ENCODE results near the gene HAUS7.

The HAUS7 gene

GRCh38 chrX:153414856-153415510 is 55.4 kb downstream of the HAUS7 start (continued):
- TF ChIP-seq GLIS3 (CRISPR knock-in tag; IDR thresholded peaks at IDR 0.05): no peak
- TF ChIP-seq PPARA (CRISPR knock-in tag; IDR thresholded peaks at IDR 0.05; ENCODE audit: borderline replicate concordance): no peak

DNA sequence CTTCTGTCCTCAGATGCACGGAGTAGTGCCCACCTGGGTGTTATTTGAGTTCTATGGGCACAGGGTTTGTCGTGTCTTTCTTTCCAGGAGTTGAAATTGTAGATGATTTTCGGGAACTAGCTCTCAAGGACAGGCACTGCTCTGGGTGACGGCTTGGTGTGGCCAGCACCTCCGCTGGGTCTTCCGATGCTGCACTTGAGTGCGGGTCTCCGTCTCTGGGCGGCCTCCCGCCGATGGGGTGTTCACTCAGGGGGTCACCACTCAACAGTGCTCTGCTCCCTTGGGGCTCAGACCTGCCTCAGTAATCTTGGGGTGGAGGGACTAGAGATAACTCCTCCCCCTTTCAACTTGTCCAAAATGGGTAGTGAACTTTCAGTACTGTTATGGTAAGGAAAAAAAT is 56.6 kb downstream of the HAUS7 start:
- TF ChIP-seq ZNF70 (CRISPR knock-in tag; IDR thresholded peaks at IDR 0.05) (no peak), CSDC2 (CRISPR knock-in tag; IDR thresholded peaks at IDR 0.05) (no peak), TCF4 (CRISPR knock-in tag; IDR thresholded peaks at IDR 0.05; ENCODE audit: borderline replicate concordance) (no peak), ISL1 (CRISPR knock-in tag; IDR thresholded peaks at IDR 0.05) (no peak), ESRRG (CRISPR knock-in tag; IDR thresholded peaks at IDR 0.05) (no peak), SNAI2 (CRISPR knock-in tag; IDR thresholded peaks at IDR 0.05) (no peak), TSHZ2 (CRISPR knock-in tag; IDR thresholded peaks at IDR 0.05) (no peak), TOX (CRISPR knock-in tag; IDR thresholded peaks at IDR 0.05; ENCODE audit: borderline replicate concordance) (no peak), ZNF565 (CRISPR knock-in tag; conservative IDR thresholded peaks at IDR 0.05; ENCODE audit: low read depth) (no peak), POU6F1 (CRISPR knock-in tag; IDR thresholded peaks at IDR 0.05; ENCODE audit: borderline replicate concordance, low read depth) (no peak)
- TF ChIP-seq, protein P1, sequence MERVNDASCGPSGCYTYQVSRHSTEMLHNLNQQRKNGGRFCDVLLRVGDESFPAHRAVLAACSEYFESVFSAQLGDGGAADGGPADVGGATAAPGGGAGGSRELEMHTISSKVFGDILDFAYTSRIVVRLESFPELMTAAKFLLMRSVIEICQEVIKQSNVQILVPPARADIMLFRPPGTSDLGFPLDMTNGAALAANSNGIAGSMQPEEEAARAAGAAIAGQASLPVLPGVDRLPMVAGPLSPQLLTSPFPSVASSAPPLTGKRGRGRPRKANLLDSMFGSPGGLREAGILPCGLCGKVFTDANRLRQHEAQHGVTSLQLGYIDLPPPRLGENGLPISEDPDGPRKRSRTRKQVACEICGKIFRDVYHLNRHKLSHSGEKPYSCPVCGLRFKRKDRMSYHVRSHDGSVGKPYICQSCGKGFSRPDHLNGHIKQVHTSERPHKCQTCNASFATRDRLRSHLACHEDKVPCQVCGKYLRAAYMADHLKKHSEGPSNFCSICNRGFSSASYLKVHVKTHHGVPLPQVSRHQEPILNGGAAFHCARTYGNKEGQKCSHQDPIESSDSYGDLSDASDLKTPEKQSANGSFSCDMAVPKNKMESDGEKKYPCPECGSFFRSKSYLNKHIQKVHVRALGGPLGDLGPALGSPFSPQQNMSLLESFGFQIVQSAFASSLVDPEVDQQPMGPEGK (CRISPR knock-in tag; IDR thresholded peaks at IDR 0.05; ENCODE audit: borderline replicate concordance): no peak
- no peak for ATAC-seq

DNA sequence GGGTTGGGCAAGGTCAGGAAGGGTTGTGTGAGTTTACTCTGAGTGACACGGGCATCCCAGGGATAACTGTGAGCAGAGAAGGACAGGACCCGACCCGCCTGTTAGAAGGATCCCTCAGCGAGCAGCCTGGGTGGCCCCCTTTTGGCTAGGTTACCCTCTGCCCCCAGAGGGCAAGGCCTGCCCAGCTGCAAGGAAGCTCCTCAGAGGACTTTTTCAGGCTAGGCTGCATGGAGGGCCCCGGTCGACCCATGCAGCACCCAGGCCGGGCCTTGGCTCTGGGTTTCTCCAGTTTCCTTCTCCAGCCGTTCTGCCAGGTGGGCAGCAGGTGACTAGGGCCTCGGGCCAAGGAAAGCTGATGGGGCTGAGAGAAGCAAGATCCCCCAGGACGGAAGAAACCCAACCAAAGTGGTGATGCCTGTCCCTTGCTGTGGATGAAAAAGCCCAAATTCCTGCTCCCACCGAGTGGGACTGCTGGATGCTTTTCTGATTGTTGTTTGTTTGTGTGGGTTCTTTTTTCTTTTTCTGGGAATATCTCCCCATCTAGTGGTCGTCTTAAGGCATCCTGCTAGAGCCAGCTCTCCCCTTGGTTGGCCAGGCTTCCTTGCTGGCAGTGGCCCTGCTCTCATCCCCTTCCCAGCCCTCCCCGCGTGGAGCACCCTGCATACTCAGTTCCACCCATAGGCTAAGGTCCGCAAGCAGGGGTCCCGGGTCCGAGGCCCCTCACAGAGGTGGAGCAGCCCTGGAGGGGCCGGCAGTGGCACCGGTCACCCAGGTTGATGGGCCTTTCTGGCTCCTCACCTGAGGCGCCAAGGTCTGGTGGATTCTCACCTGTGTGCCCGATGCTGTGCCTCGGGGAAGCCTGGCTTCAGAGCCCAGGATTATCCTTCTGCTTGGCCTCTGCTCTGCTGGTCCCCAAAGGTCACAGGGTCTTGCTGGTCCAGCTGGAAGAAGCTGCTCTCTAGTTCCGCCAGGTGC is 57.3 kb downstream of the HAUS7 start:
- TF ChIP-seq GLIS3 (CRISPR knock-in tag; IDR thresholded peaks at IDR 0.05) (no peak), ZNF565 (CRISPR knock-in tag; conservative IDR thresholded peaks at IDR 0.05; ENCODE audit: low read depth) (no peak), ZFP30 (CRISPR knock-in tag; IDR thresholded peaks at IDR 0.05) (no peak), ZC3H10 (CRISPR knock-in tag; IDR thresholded peaks at IDR 0.05) (no peak)
- ATAC-seq: no peak

- ATAC-seq: peak; percentile 44
- TF ChIP-seq CSRNP3 (CRISPR knock-in tag; IDR thresholded peaks at IDR 0.05) (no peak), RARB (CRISPR knock-in tag; IDR thresholded peaks at IDR 0.05) (no peak), SNAI2 (CRISPR knock-in tag; IDR thresholded peaks at IDR 0.05) (no peak), OSR1 (CRISPR knock-in tag; IDR thresholded peaks at IDR 0.05) (no peak), POU6F1 (CRISPR knock-in tag; IDR thresholded peaks at IDR 0.05; ENCODE audit: borderline replicate concordance, low read depth) (no peak), ZNF565 (CRISPR knock-in tag; conservative IDR thresholded peaks at IDR 0.05; ENCODE audit: low read depth) (no peak), ZFP30 (CRISPR knock-in tag; IDR thresholded peaks at IDR 0.05) (no peak), ESRRG (CRISPR knock-in tag; IDR thresholded peaks at IDR 0.05) (no peak), TCF4 (CRISPR knock-in tag; IDR thresholded peaks at IDR 0.05; ENCODE audit: borderline replicate concordance) (no peak), PPARA (CRISPR knock-in tag; IDR thresholded peaks at IDR 0.05; ENCODE audit: borderline replicate concordance) (no peak), TOX (CRISPR knock-in tag; IDR thresholded peaks at IDR 0.05; ENCODE audit: borderline replicate concordance) (no peak), BACH2 (CRISPR knock-in tag; IDR thresholded peaks at IDR 0.05; ENCODE audit: borderline replicate concordance) (no peak), CSDC2 (CRISPR knock-in tag; IDR thresholded peaks at IDR 0.05) (no peak)
- TF ChIP-seq, protein P1 (CRISPR knock-in tag; IDR thresholded peaks at IDR 0.05; ENCODE audit: borderline replicate concordance): no peak
Measured at GRCh38 chrX:153411988-153412574, 58.3 kb downstream of the HAUS7 start.
